Heart left ventricle (tissue), 13 donors: ENCODE measurements around the gene LDHD.

ENCODE experiments used
- CTCF ChIP-seq, 12 donors: fragments of 200-600 bp; sonication (generic) in 4 of 12; IDR thresholded peaks; one replicate each; pipeline versions ENCODE4 v1.5.0 to v1.8.0; 2018 to 2022; ENCODE audit warnings: antibody characterized with exemption in 12 of 12, mild to moderate bottlenecking in 5 of 12
- POLR2A ChIP-seq, 2 donors: fragments of 450-650 bp; IDR thresholded peaks; one replicate each; pipeline ENCODE4 v1.6.1; 2017; ENCODE audit warnings: antibody characterized with exemption in 2 of 2, mild to moderate bottlenecking in 2 of 2, moderate library complexity in 2 of 2
- donor health status: ischemic (EF 13 %, LVEDD 7.1; RV severe dilation, severe dysfunction).
- donor health status: DM: no; HTN: yes; CAD: no.
- donor health status: DM: no; HTN: no; CAD: no.
- donor health status: ischemic (EF 25% LVEDD 6.9; RV normal size, moderate dysfunction).
- donor health status: ischemic (EF 25% LVEDD 5.7; RV mildly dilated, moderate dysfunction).
- donor health status: ischemic (EF 35%, LVEDD 5.7; RV mildly dilated, moderate dysfunction).
- donor health status: nonischemic (EF 11% LVEDD 7.7; RV severe dilation, severe dysfunction).
- donor health status: DM: yes; HTN: yes; CAD: no.
- donor health status: PGD.
- donor health status: ischemic (EF 29% LVEDD 5.4; RV normal size, mild dysfunction).
- donor health status: nonischemic (EF 23%, LVEDD 6.1; RV moderate dilation, normal function).

- TF ChIP-seq CTCF (IDR thresholded peaks at IDR 0.05) (peak in 1 of 12 donors; percentile 24), POLR2A (IDR thresholded peaks at IDR 0.05) (no peak)
These were observed 5.1 kb downstream of the LDHD start for GRCh38 chr16:75111514-75111940.
